Measurements from ENCODE around the gene CIDEC. TPM values are rescaled to one million over a fixed set of nuclear protein-coding genes. Genes with fewer than 3 reads are reported as not detected.
A peak's percentile ranks its signal among the peaks of the same experiment; 100 is the strongest.

Gene CIDEC
- total RNA-seq, 1 donor, result not detected

DNA sequence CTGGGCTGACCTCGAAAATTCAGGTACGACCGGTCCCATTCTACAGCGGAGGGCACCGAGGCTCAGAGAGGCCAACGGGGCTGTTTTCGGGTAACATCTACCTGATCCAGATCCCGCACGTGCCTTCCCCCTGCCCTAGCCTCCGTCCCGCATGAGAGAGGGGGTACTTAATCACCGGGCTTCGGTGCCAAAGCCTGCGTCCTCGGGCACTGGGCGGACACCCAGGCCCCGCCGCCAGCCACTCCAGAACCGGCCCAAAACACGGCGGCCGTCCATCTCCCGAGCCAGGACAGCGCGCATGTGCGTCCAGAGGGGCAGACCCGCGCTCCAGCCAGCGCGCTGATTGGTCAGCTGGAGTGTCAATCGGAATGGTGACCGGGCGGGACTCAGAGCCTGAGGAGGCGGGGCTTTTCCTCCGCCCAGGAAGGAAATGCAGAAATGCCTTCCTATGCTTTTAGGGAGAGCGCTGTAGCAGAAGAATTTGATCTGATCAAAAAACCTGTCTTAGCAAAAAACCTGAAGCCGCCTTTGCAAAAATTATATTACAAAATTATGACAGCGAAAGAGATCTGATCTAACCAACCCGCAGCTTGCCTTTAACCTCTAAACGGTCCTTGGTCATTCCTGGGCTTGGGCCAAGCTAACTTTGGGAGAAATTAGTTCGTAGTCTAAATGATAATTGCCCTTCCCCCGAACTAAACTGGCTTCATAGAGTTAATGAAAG is 36.2 kb downstream of the CIDEC start, which contains the start of gene RPUSD3:
Gene RPUSD3 (minus strand): TSS at position 294 of the 724 bp plus-strand sequence. CDS start 18 bp downstream, at position 276.
- DNase-seq (ENCODE audit: insufficient read length, low spot score, missing footprints), result peak; percentile 99
- peak within 1 kb of the TSS; percentile 79 for H3K27ac ChIP-seq (ENCODE audit: low read depth, low read length)
- H3K4me2 ChIP-seq (ENCODE audit: insufficient read depth, low read length), result peak within 1 kb of the TSS; percentile 97
- H4K20me1 ChIP-seq (ENCODE audit: insufficient read depth, low read length), result peaks cover 6% of the 10 kb centered on the region
- H3K9me3 ChIP-seq (ENCODE audit: low read depth, low read length), result no peaks in the 10 kb centered on the region
- no peaks in the 10 kb centered on the region for H3K27me3 ChIP-seq (ENCODE audit: insufficient read depth, low read length)
- H3K36me3 ChIP-seq (ENCODE audit: insufficient read depth, low read length), result peaks cover 32% of the 10 kb centered on the region
- TF ChIP-seq, protein P1, sequence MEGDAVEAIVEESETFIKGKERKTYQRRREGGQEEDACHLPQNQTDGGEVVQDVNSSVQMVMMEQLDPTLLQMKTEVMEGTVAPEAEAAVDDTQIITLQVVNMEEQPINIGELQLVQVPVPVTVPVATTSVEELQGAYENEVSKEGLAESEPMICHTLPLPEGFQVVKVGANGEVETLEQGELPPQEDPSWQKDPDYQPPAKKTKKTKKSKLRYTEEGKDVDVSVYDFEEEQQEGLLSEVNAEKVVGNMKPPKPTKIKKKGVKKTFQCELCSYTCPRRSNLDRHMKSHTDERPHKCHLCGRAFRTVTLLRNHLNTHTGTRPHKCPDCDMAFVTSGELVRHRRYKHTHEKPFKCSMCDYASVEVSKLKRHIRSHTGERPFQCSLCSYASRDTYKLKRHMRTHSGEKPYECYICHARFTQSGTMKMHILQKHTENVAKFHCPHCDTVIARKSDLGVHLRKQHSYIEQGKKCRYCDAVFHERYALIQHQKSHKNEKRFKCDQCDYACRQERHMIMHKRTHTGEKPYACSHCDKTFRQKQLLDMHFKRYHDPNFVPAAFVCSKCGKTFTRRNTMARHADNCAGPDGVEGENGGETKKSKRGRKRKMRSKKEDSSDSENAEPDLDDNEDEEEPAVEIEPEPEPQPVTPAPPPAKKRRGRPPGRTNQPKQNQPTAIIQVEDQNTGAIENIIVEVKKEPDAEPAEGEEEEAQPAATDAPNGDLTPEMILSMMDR (IDR thresholded peaks at IDR 0.05; ENCODE audit: extremely low read depth, low read depth, low read length), result no peak
- H2AFZ ChIP-seq (ENCODE audit: low read length), result peak within 1 kb of the TSS; percentile 98
- peak within 1 kb of the TSS; percentile 98 for H3K4me3 ChIP-seq (ENCODE audit: insufficient read depth, low read length)
- peaks cover 11% of the 10 kb centered on the region for H3K79me2 ChIP-seq (ENCODE audit: insufficient read depth, low read length)
- peaks cover 13% of the 10 kb centered on the region for H3K4me1 ChIP-seq (ENCODE audit: insufficient read depth, low read length)

DNA sequence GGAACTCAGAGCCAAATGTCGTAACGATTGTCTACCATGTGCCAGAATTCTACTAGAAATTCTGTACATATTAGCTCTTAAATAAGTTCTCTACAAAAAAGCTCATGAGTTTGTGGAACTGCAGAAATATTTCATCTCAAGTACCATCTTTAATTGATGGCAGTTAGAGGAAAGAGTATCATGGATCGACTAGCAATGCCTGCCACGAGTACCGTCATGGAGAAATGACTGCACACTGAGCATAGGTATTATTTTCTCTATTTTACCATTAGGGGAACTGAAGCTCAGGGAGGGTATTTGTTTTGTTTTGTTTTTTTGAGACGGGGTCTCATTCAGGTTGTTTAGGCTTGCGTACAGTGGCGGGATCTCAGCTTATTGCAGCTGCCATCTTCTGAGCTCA is 39.0 kb downstream of the CIDEC start:
- TF ChIP-seq, protein P1 (IDR thresholded peaks at IDR 0.05; ENCODE audit: extremely low read depth, low read depth, low read length), result no peak
- DNase-seq (ENCODE audit: insufficient read length, low spot score, missing footprints), result no peak
- Histone ChIP-seq H2AFZ (ENCODE audit: low read length) (no peak overlapping the region), H3K4me1 (ENCODE audit: insufficient read depth, low read length) (peaks cover 13% of the 10 kb centered on the region), H3K36me3 (ENCODE audit: insufficient read depth, low read length) (peaks cover 44% of the 10 kb centered on the region), H4K20me1 (ENCODE audit: insufficient read depth, low read length) (peaks cover 6% of the 10 kb centered on the region), H3K4me3 (ENCODE audit: insufficient read depth, low read length) (no peak overlapping the region), H3K79me2 (ENCODE audit: insufficient read depth, low read length) (peaks cover 11% of the 10 kb centered on the region), H3K27me3 (ENCODE audit: insufficient read depth, low read length) (no peaks in the 10 kb centered on the region), H3K9me3 (ENCODE audit: low read depth, low read length) (no peaks in the 10 kb centered on the region), H3K27ac (ENCODE audit: low read depth, low read length) (no peak overlapping the region), H3K4me2 (ENCODE audit: insufficient read depth, low read length) (no peak overlapping the region)

DNA sequence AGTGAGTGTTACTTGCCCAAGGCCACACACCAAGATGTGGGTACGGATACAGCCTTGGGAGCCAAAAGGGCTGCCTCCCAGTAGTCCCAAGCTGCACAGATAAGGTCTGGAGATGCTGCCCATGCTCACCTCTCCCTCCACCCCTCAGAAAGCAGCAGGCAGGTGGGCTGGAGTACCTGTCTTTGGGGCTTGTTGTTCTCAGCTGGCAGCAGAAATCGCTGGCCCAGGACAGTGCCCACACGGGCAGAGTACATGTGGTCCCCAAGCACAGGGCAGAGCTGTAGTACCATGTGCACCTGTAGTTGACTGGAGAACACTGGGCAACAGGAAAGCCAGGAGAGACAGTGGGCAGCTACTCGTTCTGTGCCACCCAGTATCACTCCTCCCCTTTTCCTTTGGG is 41.2 kb downstream of the CIDEC start:
- TF ChIP-seq, protein P1 (IDR thresholded peaks at IDR 0.05; ENCODE audit: extremely low read depth, low read depth, low read length), result no peak
- DNase-seq (ENCODE audit: insufficient read length, low spot score, missing footprints), result no peak
- Histone ChIP-seq H3K79me2 (ENCODE audit: insufficient read depth, low read length) (peaks cover 11% of the 10 kb centered on the region), H3K9me3 (ENCODE audit: low read depth, low read length) (no peaks in the 10 kb centered on the region), H2AFZ (ENCODE audit: low read length) (no peak overlapping the region), H3K27me3 (ENCODE audit: insufficient read depth, low read length) (no peaks in the 10 kb centered on the region), H3K27ac (ENCODE audit: low read depth, low read length) (no peak overlapping the region), H3K4me2 (ENCODE audit: insufficient read depth, low read length) (no peak overlapping the region), H3K4me3 (ENCODE audit: insufficient read depth, low read length) (no peak overlapping the region), H3K36me3 (ENCODE audit: insufficient read depth, low read length) (peaks cover 58% of the 10 kb centered on the region), H3K4me1 (ENCODE audit: insufficient read depth, low read length) (peaks cover 10% of the 10 kb centered on the region), H4K20me1 (ENCODE audit: insufficient read depth, low read length) (peaks cover 6% of the 10 kb centered on the region)

DNA sequence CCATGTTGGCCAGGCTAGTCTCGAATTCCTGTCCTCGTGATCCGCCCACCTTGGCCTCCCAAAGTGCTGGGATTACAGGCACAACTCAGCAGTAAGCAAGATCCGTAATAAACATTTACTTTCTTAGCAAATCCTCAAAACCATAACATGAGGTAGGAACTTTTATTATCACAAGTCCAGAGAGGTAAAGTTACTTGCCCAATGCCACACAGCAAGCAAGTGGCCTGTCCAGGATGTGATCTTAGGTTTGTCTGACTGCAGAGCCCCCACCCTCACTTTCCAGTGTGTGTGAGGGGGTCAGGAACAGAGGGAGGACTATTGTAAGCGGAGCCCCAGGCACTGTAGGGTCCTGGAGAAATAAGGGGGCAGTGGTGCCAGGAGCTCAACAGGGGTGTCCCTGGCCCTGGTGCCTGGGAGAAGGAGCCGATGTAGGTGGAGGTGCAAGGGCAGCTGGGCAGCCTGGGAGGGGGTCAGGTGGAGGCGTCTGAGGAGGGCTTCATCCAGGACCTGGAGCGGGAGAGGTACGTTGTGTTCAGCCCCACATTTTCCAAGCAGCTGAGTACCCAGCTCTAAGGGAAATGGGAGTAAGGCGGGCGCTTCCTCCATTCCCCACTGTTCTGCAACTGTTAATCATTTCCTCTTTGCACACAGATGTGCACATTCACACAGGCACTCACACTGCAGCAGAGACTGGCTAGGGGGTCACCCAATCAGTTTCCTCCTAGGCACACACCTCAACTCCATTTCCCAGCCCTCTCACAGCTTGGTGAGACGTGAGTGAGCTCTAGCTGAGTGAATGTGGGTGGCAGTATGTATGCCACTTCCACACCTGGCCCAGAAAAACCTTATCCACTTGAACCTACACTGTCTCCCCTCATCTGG is 42.1 kb downstream of the CIDEC start:
- Histone ChIP-seq H3K4me3 (ENCODE audit: insufficient read depth, low read length) (no peak overlapping the region), H3K27ac (ENCODE audit: low read depth, low read length) (no peak overlapping the region), H3K9me3 (ENCODE audit: low read depth, low read length) (no peaks in the 10 kb centered on the region), H3K79me2 (ENCODE audit: insufficient read depth, low read length) (peaks cover 4% of the 10 kb centered on the region), H3K4me2 (ENCODE audit: insufficient read depth, low read length) (no peak overlapping the region), H2AFZ (ENCODE audit: low read length) (no peak overlapping the region), H3K36me3 (ENCODE audit: insufficient read depth, low read length) (peaks cover 58% of the 10 kb centered on the region), H3K27me3 (ENCODE audit: insufficient read depth, low read length) (no peaks in the 10 kb centered on the region), H4K20me1 (ENCODE audit: insufficient read depth, low read length) (peaks cover 6% of the 10 kb centered on the region), H3K4me1 (ENCODE audit: insufficient read depth, low read length) (peaks cover 7% of the 10 kb centered on the region)
- DNase-seq (ENCODE audit: insufficient read length, low spot score, missing footprints), result peak; percentile 19
- TF ChIP-seq, protein P1 (IDR thresholded peaks at IDR 0.05; ENCODE audit: extremely low read depth, low read depth, low read length), result no peak

Data from osteoblast (primary cell).